GM19043 (cell line): ENCODE results near the gene CMIP.
"Not testable (repeated sequence)": the region's sequence is repeated elsewhere in the genome, so short reads cannot be mapped to it uniquely, and the experiment has no call there.

Experiments
- ATAC-seq: cut with Tn5 transposase; IDR thresholded peaks from one replicate; pipeline ENCODE4 v1.9.1; 2021; ENCODE audit warnings: low read depth; ENCODE audit not compliant: unreplicated experiment

The CMIP gene

GRCh38 chr16:81421126-81421525 lies 23.5 kb upstream of the CMIP start:
- no peak for ATAC-seq

- ATAC-seq: no peak
Measured at GRCh38 chr16:81421536-81421935, 23.1 kb upstream of the CMIP start.

GRCh38 chr16:81422153-81422552 lies 22.5 kb upstream of the CMIP start:
- not testable (repeated sequence) for ATAC-seq

GRCh38 chr16:81424771-81425170 lies 19.8 kb upstream of the CMIP start:
- peak; percentile 57 for ATAC-seq

- ATAC-seq: no peak
Measured at GRCh38 chr16:81427219-81427618, 17.4 kb upstream of the CMIP start.

- no peak for ATAC-seq
Measured at GRCh38 chr16:81429045-81429521, 15.5 kb upstream of the CMIP start.

GRCh38 chr16:81431554-81432353 lies 12.9 kb upstream of the CMIP start:
- ATAC-seq: no peak

GRCh38 chr16:81432937-81433557 lies 11.6 kb upstream of the CMIP start:
- no peak for ATAC-seq

- ATAC-seq: no peak
Measured at GRCh38 chr16:81435103-81435502, 9.5 kb upstream of the CMIP start.

GRCh38 chr16:81435567-81435966 lies 9.0 kb upstream of the CMIP start:
- ATAC-seq: no peak

GRCh38 chr16:81436386-81436785 lies 8.2 kb upstream of the CMIP start:
- no peak for ATAC-seq

GRCh38 chr16:81437865-81438264 lies 6.7 kb upstream of the CMIP start:
- ATAC-seq: no peak

GRCh38 chr16:81440888-81441761 lies 3.5 kb upstream of the CMIP start:
- ATAC-seq: no peak

- ATAC-seq: no peak
Measured at GRCh38 chr16:81442220-81442915, 2.2 kb upstream of the CMIP start.

- ATAC-seq: no peak
Measured at GRCh38 chr16:81442916-81443687, 1.5 kb upstream of the CMIP start.

GRCh38 chr16:81443688-81444447 lies 740 bp upstream of the CMIP start:
- no peak for ATAC-seq

- peak; percentile 22 for ATAC-seq
Measured at GRCh38 chr16:81445143-81445961, 744 bp downstream of the CMIP start.
